Stromal cell of bone marrow (primary cell): ENCODE measurements around the gene MAGEA2B.
"Not testable (repeated sequence)": the region's sequence is repeated elsewhere in the genome, so short reads cannot be mapped to it uniquely, and the experiment has no call there.

Experiments
- DNase-seq: peaks from one replicate; pipeline ENCODE4 v3.0.0-alpha.2; 2012; ENCODE audit warnings: low read depth

Gene MAGEA2B

DNA sequence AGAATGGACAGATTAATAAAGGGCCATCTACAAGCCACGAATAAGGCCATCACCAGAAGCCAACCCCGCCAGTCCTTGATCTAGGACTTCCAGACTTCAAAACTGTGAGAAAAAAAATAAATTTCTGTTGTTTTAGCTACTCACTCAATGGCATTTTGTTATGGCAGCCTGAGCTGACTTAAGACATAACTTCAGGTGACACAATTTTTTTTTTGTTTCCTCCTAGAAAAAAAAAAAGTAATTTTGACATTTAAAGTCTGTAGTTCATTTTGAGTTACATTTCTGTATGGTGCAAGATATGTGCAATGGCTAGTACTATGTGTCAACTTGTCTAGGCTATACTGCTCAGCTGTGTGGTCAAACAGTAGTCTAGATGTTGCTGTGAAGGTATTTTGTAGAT lies 44.5 kb downstream of the MAGEA2B start, which contains the start of gene CSAG3:
Gene CSAG3 (plus strand): TSS at position 301 of the 400 bp plus-strand sequence.
- DNase-seq, result not testable (repeated sequence)

DNA sequence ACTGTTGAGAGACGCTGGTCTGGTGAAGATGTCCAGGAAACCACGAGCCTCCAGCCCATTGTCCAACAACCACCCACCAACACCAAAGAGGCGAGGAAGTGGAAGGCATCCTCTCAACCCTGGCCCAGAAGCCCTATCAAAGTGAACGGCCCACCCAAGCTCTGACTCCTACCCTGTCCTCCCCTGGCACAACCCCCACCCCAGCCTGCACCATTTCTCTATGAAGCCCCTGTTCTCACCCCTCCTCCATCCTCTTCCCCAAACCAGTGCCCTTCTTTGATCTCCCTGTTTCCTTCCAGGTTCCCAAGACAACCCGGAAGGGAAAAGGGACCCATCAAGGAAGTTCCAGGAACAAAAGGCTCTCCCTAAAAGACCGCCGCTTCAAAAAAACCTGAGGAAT lies 45.1 kb downstream of the MAGEA2B start:
- not testable (repeated sequence) for DNase-seq

DNA sequence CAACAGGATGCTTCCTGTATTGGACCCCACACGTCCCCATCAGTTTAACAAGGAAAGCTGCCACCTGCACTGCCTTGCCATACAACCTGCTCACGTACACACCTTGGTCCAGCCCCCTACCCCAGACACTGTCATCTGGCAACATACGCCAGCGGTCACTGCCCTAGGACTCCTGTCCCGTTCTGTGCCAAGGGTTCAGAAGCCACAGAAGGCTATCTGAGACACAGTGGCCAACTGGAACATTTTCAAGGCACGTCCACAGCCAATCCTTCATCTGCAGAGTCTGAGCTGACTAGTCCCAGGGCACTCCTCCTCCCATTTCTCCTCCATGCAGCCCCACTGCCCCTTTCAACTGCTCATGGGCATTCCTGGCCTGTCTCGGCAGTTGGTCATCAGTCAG lies 47.2 kb downstream of the MAGEA2B start:
- not testable (repeated sequence) for DNase-seq

DNA sequence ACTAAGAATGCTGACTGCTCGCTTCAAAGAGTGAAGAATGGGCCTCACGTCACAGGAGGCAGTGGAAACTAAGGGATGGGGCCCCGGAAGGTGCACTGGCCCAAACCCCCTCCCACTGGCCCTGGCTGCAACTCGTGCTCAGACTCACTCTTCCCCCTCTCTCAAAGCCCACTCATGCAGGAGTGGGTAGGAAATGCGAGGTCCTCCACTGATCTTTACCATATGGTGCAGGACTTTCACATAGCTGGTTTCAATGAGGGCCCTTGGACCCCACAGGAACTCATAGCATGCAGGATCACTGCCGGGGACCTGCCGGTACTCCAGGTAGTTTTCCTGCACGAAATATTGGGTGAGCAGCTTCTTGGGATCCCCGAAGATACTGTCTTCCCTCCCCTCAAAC lies 52.1 kb downstream of the MAGEA2B start:
- DNase-seq, result not testable (repeated sequence)
